B cell (primary cell): Measurements from ENCODE around the gene SEL1L2.

ENCODE experiments used
- CTCF ChIP-seq: fragments of 200-600 bp; IDR thresholded peaks from one replicate; pipeline ENCODE4 v1.8.0; 2022; ENCODE audit warnings: antibody characterized with exemption, mild to moderate bottlenecking
- EZH2 ChIP-seq: IDR thresholded peaks from 2 replicates; pipeline ENCODE4 v1.6.1; 2012; ENCODE audit warnings: borderline replicate concordance, low read depth, mild to moderate bottlenecking, moderate library complexity, low read length; ENCODE audit not compliant: insufficient read depth, poor library complexity, severe bottlenecking

DNA sequence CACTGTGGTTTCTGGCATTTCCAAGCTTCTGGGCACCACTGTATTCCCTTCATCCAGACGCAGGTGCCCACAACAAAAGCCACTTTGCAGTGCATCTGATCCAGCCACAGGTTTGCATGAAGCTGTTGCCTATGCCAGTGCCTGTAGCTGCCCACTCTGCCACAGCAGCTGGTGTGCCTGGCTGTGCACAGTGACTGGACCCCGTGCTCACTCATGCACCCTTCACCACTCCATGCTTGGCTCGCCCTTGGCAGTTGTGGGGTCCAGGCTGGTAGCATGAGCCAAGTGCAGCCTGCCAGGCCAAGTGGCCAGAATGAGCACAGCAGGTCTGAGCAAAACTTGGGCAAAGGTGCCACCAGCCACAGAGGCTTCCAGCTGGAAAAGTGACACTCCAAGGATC lies 42.7 kb downstream of the SEL1L2 start:
- TF ChIP-seq CTCF (no peak), EZH2 (no peak)
